ENCODE results near the gene CBX4.

Gene CBX4

GRCh38 chr17:79814974-79815835, 24.0 kb downstream of the CBX4 start:
- no peak overlapping the region for H3K4me3 ChIP-seq
- peaks cover 0 to 43% (median 27%) of the 10 kb centered on the region in 11 experiments; a peak in 19 of 22 replicates for H4K20me1 ChIP-seq
- H3K4me2 ChIP-seq, result peak overlapping the region in 4 of 11 experiments; percentile 30 to 52 (median 34); a peak in 5 of 22 replicates
- H3K9ac ChIP-seq, result no peak overlapping the region
- H3K27me3 ChIP-seq, result peaks cover 89 to 100% (median 99%) of the 10 kb centered on the region in 11 experiments
- no peaks in the 10 kb centered on the region for H3K36me3 ChIP-seq
- no peak overlapping the region for H3K27ac ChIP-seq
- H3K4me1 ChIP-seq, result peaks cover 22 to 53% (median 35%) of the 10 kb centered on the region in 10 experiments
- 0 out of 22 replicates have a peak, but pooled peaks of 1 of the 11 experiments have one; percentile 6 for TF ChIP-seq Cebpa-rat (IDR thresholded peaks at IDR 0.05)
- H3K9me3 ChIP-seq (replicated peaks in 1 of 11), result no peaks in the 10 kb centered on the region

GRCh38 chr17:79814127-79814973, 24.9 kb downstream of the CBX4 start:
- Histone ChIP-seq H3K4me1 (peaks cover 22 to 55% (median 35%) of the 10 kb centered on the region in 10 experiments), H3K9ac (no peak overlapping the region), H3K27me3 (peaks cover 90 to 100% (median 100%) of the 10 kb centered on the region in 11 experiments), H3K4me2 (peak overlapping the region in 10 of 11 experiments; percentile 52 to 91 (median 76); a peak in 14 of 22 replicates), H3K9me3 (replicated peaks in 1 of 11) (no peaks in the 10 kb centered on the region), H3K27ac (no peak overlapping the region; a peak in 1 of 22 replicates), H4K20me1 (peaks cover 0 to 49% (median 32%) of the 10 kb centered on the region in 11 experiments; a peak in 19 of 22 replicates), H3K4me3 (peak overlapping the region in 2 of 10 experiments; percentile 49 to 54; a peak in 2 of 20 replicates), H3K36me3 (no peaks in the 10 kb centered on the region)
- no peak for TF ChIP-seq Cebpa-rat (IDR thresholded peaks at IDR 0.05)

GRCh38 chr17:79813297-79814126, 25.7 kb downstream of the CBX4 start:
- Histone ChIP-seq H3K27ac (peak overlapping the region in 9 of 11 experiments; percentile 38 to 72 (median 54); a peak in 11 of 22 replicates), H3K4me1 (peaks cover 22 to 51% (median 34%) of the 10 kb centered on the region in 10 experiments), H3K9ac (peak overlapping the region; percentile 27 to 74 (median 54); a peak in 16 of 22 replicates), H3K4me2 (peak overlapping the region; percentile 62 to 94 (median 83)), H3K36me3 (no peaks in the 10 kb centered on the region), H4K20me1 (peaks cover 0 to 58% (median 40%) of the 10 kb centered on the region in 11 experiments; a peak in 19 of 22 replicates), H3K9me3 (replicated peaks in 1 of 11) (no peaks in the 10 kb centered on the region), H3K4me3 (peak overlapping the region; percentile 40 to 68 (median 54); a peak in 18 of 20 replicates), H3K27me3 (peaks cover 94 to 100% (median 100%) of the 10 kb centered on the region in 11 experiments)
- TF ChIP-seq Cebpa-rat (IDR thresholded peaks at IDR 0.05), result no peak

GRCh38 chr17:79812353-79813258, 26.6 kb downstream of the CBX4 start:
- TF ChIP-seq Cebpa-rat (IDR thresholded peaks at IDR 0.05), result no peak
- Histone ChIP-seq H3K9me3 (replicated peaks in 1 of 11) (no peaks in the 10 kb centered on the region), H3K4me2 (peak overlapping the region; percentile 62 to 94 (median 83)), H3K9ac (peak overlapping the region in 6 of 11 experiments; percentile 3 to 68 (median 48); a peak in 8 of 22 replicates), H3K36me3 (no peaks in the 10 kb centered on the region), H3K4me3 (peak overlapping the region; percentile 36 to 68 (median 53); a peak in 17 of 20 replicates), H3K27ac (peak overlapping the region in 2 of 11 experiments; percentile 10 to 23; a peak in 1 of 22 replicates), H3K4me1 (peaks cover 22 to 47% (median 34%) of the 10 kb centered on the region in 10 experiments), H3K27me3 (peaks cover 94 to 100% (median 100%) of the 10 kb centered on the region in 11 experiments), H4K20me1 (peaks cover 0 to 67% (median 50%) of the 10 kb centered on the region in 11 experiments; a peak in 19 of 22 replicates)

- no peak for TF ChIP-seq Cebpa-rat (IDR thresholded peaks at IDR 0.05)
- Histone ChIP-seq H3K4me2 (peak overlapping the region; percentile 62 to 94 (median 83)), H3K36me3 (no peaks in the 10 kb centered on the region), H3K27ac (no peak overlapping the region), H3K9ac (peak overlapping the region in 1 of 11 experiments; percentile 16; a peak in 1 of 22 replicates), H3K4me1 (peaks cover 27 to 47% (median 34%) of the 10 kb centered on the region in 10 experiments), H3K27me3 (peaks cover 94 to 100% (median 100%) of the 10 kb centered on the region in 11 experiments), H4K20me1 (peaks cover 0 to 70% (median 54%) of the 10 kb centered on the region in 11 experiments; a peak in 19 of 22 replicates), H3K4me3 (peak overlapping the region in 9 of 10 experiments; percentile 30 to 68 (median 52); a peak in 11 of 20 replicates), H3K9me3 (replicated peaks in 1 of 11) (no peaks in the 10 kb centered on the region)
Observed at GRCh38 chr17:79811868-79812352, 27.3 kb downstream of the CBX4 start.

GRCh38 chr17:79811011-79811867, 28.0 kb downstream of the CBX4 start:
- Histone ChIP-seq H3K4me3 (peak overlapping the region; percentile 5 to 68 (median 46); a peak in 11 of 20 replicates), H3K9ac (peak overlapping the region in 1 of 11 experiments; percentile 16; a peak in 1 of 22 replicates), H3K4me1 (peaks cover 27 to 47% (median 38%) of the 10 kb centered on the region in 10 experiments), H3K27me3 (peaks cover 94 to 100% (median 100%) of the 10 kb centered on the region in 11 experiments), H3K27ac (no peak overlapping the region), H3K9me3 (replicated peaks in 1 of 11) (no peaks in the 10 kb centered on the region), H3K4me2 (peak overlapping the region; percentile 62 to 94 (median 83)), H3K36me3 (no peaks in the 10 kb centered on the region), H4K20me1 (peaks cover 0 to 77% (median 58%) of the 10 kb centered on the region in 11 experiments; a peak in 19 of 22 replicates)
- no peak for TF ChIP-seq Cebpa-rat (IDR thresholded peaks at IDR 0.05)
